GM06990 (cell line): Measurements from ENCODE around the gene ANK2.

Experiments used
- DNase-seq: peaks from one replicate; pipeline ENCODE4 v3.0.0-alpha.2; 2011; ENCODE audit not compliant: insufficient read length; ENCODE audit errors: extremely low read depth
- H3K27me3 ChIP-seq: replicated peaks from 2 replicates; pipeline ENCODE4 v1.6.0; 2011; ENCODE audit warnings: low read length; ENCODE audit not compliant: control insufficient read depth, insufficient read depth
- H3K36me3 ChIP-seq: 2 replicates; pipeline ENCODE4 v1.5.1; 2011; ENCODE audit warnings: low read length; ENCODE audit not compliant: control insufficient read depth, insufficient read depth
- H3K4me3 ChIP-seq: replicated peaks from 2 replicates; pipeline ENCODE4 v1.5.1; 2011; ENCODE audit warnings: low read depth, mild to moderate bottlenecking, control low read depth, low read length
- TF ChIP-seq, protein P1 (sequence below): IDR thresholded peaks from 2 replicates; pipeline ENCODE4 v1.5.1; 2011; ENCODE audit warnings: low read length, control low read depth, mild to moderate bottlenecking, inconsistent platforms; ENCODE audit not compliant: insufficient read depth, poor library complexity, severe bottlenecking

ANK2 gene

DNA sequence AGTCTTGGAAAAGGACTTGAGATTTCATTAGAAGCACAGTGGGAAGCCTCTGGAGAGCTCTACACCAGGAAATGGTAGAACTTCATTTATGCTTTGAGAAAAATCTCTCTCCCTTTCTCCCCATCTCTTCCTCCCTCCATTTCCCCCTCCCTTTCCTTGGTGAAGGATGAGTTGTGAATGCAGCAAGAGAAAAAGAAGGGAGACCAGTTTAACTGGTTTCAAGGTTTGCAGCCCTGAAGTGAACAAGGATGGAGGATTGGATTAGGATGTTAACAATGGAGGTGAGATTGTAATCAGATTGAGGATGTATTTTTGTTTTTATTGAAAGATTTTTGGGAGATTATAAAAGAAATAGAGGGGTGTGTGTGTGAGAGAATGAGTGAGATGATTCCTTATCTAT, 99.5 kb downstream of the ANK2 start:
- Histone ChIP-seq H3K27me3 (no peaks in the 10 kb centered on the region), H3K36me3 (no peaks in the 10 kb centered on the region), H3K4me3 (no peak overlapping the region)
- TF ChIP-seq, protein P1, sequence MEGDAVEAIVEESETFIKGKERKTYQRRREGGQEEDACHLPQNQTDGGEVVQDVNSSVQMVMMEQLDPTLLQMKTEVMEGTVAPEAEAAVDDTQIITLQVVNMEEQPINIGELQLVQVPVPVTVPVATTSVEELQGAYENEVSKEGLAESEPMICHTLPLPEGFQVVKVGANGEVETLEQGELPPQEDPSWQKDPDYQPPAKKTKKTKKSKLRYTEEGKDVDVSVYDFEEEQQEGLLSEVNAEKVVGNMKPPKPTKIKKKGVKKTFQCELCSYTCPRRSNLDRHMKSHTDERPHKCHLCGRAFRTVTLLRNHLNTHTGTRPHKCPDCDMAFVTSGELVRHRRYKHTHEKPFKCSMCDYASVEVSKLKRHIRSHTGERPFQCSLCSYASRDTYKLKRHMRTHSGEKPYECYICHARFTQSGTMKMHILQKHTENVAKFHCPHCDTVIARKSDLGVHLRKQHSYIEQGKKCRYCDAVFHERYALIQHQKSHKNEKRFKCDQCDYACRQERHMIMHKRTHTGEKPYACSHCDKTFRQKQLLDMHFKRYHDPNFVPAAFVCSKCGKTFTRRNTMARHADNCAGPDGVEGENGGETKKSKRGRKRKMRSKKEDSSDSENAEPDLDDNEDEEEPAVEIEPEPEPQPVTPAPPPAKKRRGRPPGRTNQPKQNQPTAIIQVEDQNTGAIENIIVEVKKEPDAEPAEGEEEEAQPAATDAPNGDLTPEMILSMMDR = no peak
- no peak for DNase-seq

GRCh38 chr4:113153529-113154101, 104.2 kb downstream of the ANK2 start:
- H3K27me3 ChIP-seq = no peaks in the 10 kb centered on the region
- H3K36me3 ChIP-seq = no peaks in the 10 kb centered on the region
- DNase-seq = no peak
- no peak overlapping the region for H3K4me3 ChIP-seq
- TF ChIP-seq, protein P1 = no peak

DNA sequence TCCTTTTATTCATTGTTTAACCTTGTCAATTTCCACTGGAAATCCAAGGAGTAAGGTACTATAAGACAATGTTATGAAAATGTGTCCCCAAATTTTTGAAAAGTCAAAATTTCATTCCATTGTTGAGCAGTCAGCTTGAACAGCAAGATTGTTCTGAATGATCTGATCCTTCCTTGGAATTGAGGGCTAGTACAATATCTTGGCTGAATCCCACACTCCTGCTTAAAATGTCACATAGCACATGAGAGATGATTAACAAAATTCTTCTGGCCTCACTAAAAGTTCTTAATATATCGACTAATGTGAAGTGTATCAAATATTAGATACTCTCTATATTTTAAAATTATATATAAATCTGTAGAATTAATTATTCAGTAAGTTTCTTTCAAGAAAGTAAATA, 104.8 kb downstream of the ANK2 start:
- Histone ChIP-seq H3K36me3 (no peaks in the 10 kb centered on the region), H3K4me3 (no peak overlapping the region), H3K27me3 (no peaks in the 10 kb centered on the region)
- TF ChIP-seq, protein P1 = no peak
- no peak for DNase-seq

DNA sequence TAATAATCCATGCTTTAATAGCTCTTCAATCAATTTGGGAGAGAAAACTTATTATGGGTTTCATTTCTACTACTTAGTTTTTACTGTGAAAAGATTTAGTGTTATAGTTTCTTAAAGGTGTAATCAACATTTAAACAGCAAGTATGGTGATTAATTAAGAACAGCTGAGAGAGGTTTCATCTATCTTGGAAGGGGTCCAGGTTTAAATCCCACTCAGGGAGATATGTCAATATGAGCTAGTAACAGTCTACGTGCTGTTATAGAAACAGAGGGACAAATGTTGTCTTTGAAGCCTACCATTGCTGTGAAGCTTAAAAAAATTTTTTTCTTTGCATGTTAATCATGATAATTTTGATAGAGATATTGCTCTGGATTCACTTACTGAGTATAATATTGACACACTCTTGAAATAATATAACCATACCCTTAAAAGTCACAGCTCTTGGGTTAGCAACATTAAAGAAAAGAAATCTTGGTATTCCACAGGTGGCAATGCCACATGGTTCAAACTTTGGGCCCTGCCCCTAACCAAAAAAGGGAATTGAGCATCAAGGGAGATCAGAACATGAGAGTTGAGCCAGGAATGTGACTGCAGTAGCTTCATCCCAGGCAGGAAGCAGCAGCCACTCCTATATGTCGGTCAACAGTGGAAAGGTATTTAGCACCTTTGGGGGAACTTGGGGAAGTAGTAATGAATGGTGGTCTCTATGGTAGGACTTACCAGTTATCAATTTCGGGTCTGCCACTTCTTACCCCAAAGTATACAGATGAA, 107.8 kb downstream of the ANK2 start:
- no peaks in the 10 kb centered on the region for H3K27me3 ChIP-seq
- H3K4me3 ChIP-seq = no peak overlapping the region
- TF ChIP-seq, protein P1 = no peak
- DNase-seq = no peak
- H3K36me3 ChIP-seq = no peaks in the 10 kb centered on the region

GRCh38 chr4:113159942-113160545, 110.6 kb downstream of the ANK2 start:
- H3K36me3 ChIP-seq = no peaks in the 10 kb centered on the region
- DNase-seq = no peak
- no peaks in the 10 kb centered on the region for H3K27me3 ChIP-seq
- TF ChIP-seq, protein P1 = no peak
- H3K4me3 ChIP-seq = no peak overlapping the region
